Thyroid gland (tissue), 4 donors: Measurements from ENCODE around the gene SMC3. TPM values are rescaled to one million over a fixed set of nuclear protein-coding genes. Genes with fewer than 3 reads are reported as not detected.
A peak's percentile ranks its signal among the peaks of the same experiment; 100 is the strongest.

Experiments used
- DNase-seq, 2 donors: peaks; one replicate each; pipeline ENCODE4 v3.0.0-alpha.2; 2019
- H3K27ac ChIP-seq, 3 donors: fragments of 200-600 bp; sonication (generic); 1 replicate in 2 of 3; 2 replicates in 1 of 3; pipeline ENCODE4 v1.5.1; 2016 to 2019; ENCODE audit warnings: mild to moderate bottlenecking in 1 of 3, moderate library complexity in 1 of 3
- H3K27me3 ChIP-seq: fragments of 200-600 bp; sonication (generic); one replicate; pipeline ENCODE4 v1.5.1; 2019
- H3K36me3 ChIP-seq, 2 donors: fragments of 200-600 bp; sonication (generic); one replicate each; pipeline ENCODE4 v1.5.1; 2016 to 2019
- H3K4me1 ChIP-seq, 2 donors: fragments of 200-600 bp; sonication (generic); one replicate each; pipeline ENCODE4 v1.5.1; 2017 to 2019
- H3K4me3 ChIP-seq, 3 donors: fragments of 200-600 bp; sonication (generic); replicated peaks in 1 of 3; 1 replicate in 2 of 3; 2 replicates in 1 of 3; pipeline ENCODE4 v1.5.1; 2016; ENCODE audit warnings: mild to moderate bottlenecking in 1 of 3
- H3K9me3 ChIP-seq: fragments of 200-600 bp; sonication (generic); one replicate; pipeline ENCODE4 v1.5.1; 2017
- CTCF ChIP-seq, 6 experiments: fragments of 200-600 bp in 3 of 6; fragments of 450-650 bp in 3 of 6; sonication (generic) in 3 of 6; IDR thresholded peaks; one replicate each; pipeline ENCODE4 v1.5.1; 2016 to 2019; ENCODE audit warnings: antibody characterized with exemption in 6 of 6, mild to moderate bottlenecking in 2 of 6, inconsistent platforms in 1 of 6, moderate library complexity in 1 of 6
- POLR2A ChIP-seq, 2 donors: fragments of 450-650 bp; IDR thresholded peaks; one replicate each; pipeline ENCODE4 v1.6.1; 2017; ENCODE audit warnings: antibody characterized with exemption in 2 of 2, mild to moderate bottlenecking in 2 of 2, moderate library complexity in 1 of 2
- WGBS, 2 donors: methylation state at CpG; one replicate each; pipeline ENCODE4 v1.1.5; 2017; 5-methylcytosine and 5-hydroxymethylcytosine counted together
- intact Hi-C: fragments of 100-400 bp; cut with DNase I; formaldehyde crosslinking; loops from one replicate; pipeline ENCODE4 v1.15.1; 2023
- total RNA-seq, 4 donors: library from RNA; depleted of rRNA; stranded (reverse); fragments of >200 nt; gene quantifications; one replicate each; pipeline ENCODE4 v1.2.3, GENCODE V29; 2016

SMC3 gene
- total RNA-seq, 4 donors from 2014 or later = 28.5 to 38.2 (median 30.8) TPM

- H3K36me3 ChIP-seq = no peaks in the 10 kb centered on the region
- intact Hi-C loops = no loop called here
- H3K4me1 ChIP-seq = peaks cover 10 to 11% of the 10 kb centered on the region in 2 donors
- no peak for TF ChIP-seq POLR2A (IDR thresholded peaks at IDR 0.05)
- no peak for TF ChIP-seq CTCF (IDR thresholded peaks at IDR 0.05)
- no peak overlapping the region for H3K27ac ChIP-seq
- H3K9me3 ChIP-seq = no peaks in the 10 kb centered on the region
- no peak overlapping the region for H3K4me3 ChIP-seq
- H3K27me3 ChIP-seq = no peaks in the 10 kb centered on the region
- no peak for DNase-seq
- 96 to 100% methylated on average over 5 of the region's 5 CpGs for whole genome bisulfite sequencing, 2 donors
Measured at GRCh38 chr10:110625951-110626855, 58.7 kb downstream of the SMC3 start.

- peaks cover 10 to 11% of the 10 kb centered on the region in 2 donors for H3K4me1 ChIP-seq
- H3K36me3 ChIP-seq = no peaks in the 10 kb centered on the region
- H3K27me3 ChIP-seq = no peaks in the 10 kb centered on the region
- no peaks in the 10 kb centered on the region for H3K9me3 ChIP-seq
- TF ChIP-seq CTCF (IDR thresholded peaks at IDR 0.05) (no peak), POLR2A (IDR thresholded peaks at IDR 0.05) (no peak)
- DNase-seq = no peak
- intact Hi-C loops = no loop called here
- no peak overlapping the region for H3K27ac ChIP-seq
- H3K4me3 ChIP-seq = no peak overlapping the region
Measured at GRCh38 chr10:110628161-110628560, 60.7 kb downstream of the SMC3 start.

- intact Hi-C loops = no loop called here
- H3K27ac ChIP-seq = peak overlapping the region in 2 of 3 donors; percentile 57 to 79
- TF ChIP-seq CTCF (IDR thresholded peaks at IDR 0.05) = no peak
- TF ChIP-seq POLR2A (IDR thresholded peaks at IDR 0.05) = no peak
Measured at GRCh38 chr10:110629680-110630191, 62.2 kb downstream of the SMC3 start.

GRCh38 chr10:110631934-110632333, 64.4 kb downstream of the SMC3 start:
- Histone ChIP-seq H3K4me3 (no peak overlapping the region), H3K27me3 (no peaks in the 10 kb centered on the region), H3K27ac (no peak overlapping the region), H3K9me3 (no peaks in the 10 kb centered on the region), H3K36me3 (no peaks in the 10 kb centered on the region), H3K4me1 (peaks cover 10 to 11% of the 10 kb centered on the region in 2 donors)
- no peak for TF ChIP-seq CTCF (IDR thresholded peaks at IDR 0.05)
- TF ChIP-seq POLR2A (IDR thresholded peaks at IDR 0.05) = no peak
- intact Hi-C loops = no loop called here
- no peak for DNase-seq

More at GRCh38 chr10:110629680-110630191, 62.2 kb downstream of the SMC3 start:
- no peak overlapping the region for H3K4me3 ChIP-seq
- H3K27me3 ChIP-seq = no peaks in the 10 kb centered on the region
- H3K4me1 ChIP-seq = peaks cover 10 to 11% of the 10 kb centered on the region in 2 donors
- no peaks in the 10 kb centered on the region for H3K9me3 ChIP-seq
- 14 to 26% methylated on average over 3 of the region's 3 CpGs for WGBS, 2 donors
- peak; percentile 24 to 65 for DNase-seq
- H3K36me3 ChIP-seq = no peaks in the 10 kb centered on the region

- no peaks in the 10 kb centered on the region for H3K36me3 ChIP-seq
- no peaks in the 10 kb centered on the region for H3K27me3 ChIP-seq
- no peak for TF ChIP-seq POLR2A (IDR thresholded peaks at IDR 0.05)
- TF ChIP-seq CTCF (IDR thresholded peaks at IDR 0.05) = no peak
- 93% methylated on average over 1 of the region's 1 CpG for WGBS, 2 donors
- no peaks in the 10 kb centered on the region for H3K9me3 ChIP-seq
- H3K27ac ChIP-seq = no peak overlapping the region
- intact Hi-C loops = no loop called here
- H3K4me1 ChIP-seq = peaks cover 10 to 11% of the 10 kb centered on the region in 2 donors
- no peak for DNase-seq
- no peak overlapping the region for H3K4me3 ChIP-seq
Measured at GRCh38 chr10:110632591-110633215, 65.2 kb downstream of the SMC3 start.
